K562 (cell line): ENCODE measurements around the gene NECTIN4. TPM values are rescaled to one million over a fixed set of nuclear protein-coding genes. Genes with fewer than 3 reads are reported as not detected.
A peak's percentile ranks its signal among the peaks of the same experiment; 100 is the strongest.

Source experiments
- ASH1L ChIP-seq: fragments of 450-650 bp; IDR thresholded peaks from 2 replicates; pipeline ENCODE4 v1.6.1; 2018; ENCODE audit warnings: borderline replicate concordance, mild to moderate bottlenecking, low read depth; ENCODE audit not compliant: partially characterized antibody
- C11orf30 ChIP-seq: fragments of 450-650 bp; IDR thresholded peaks from 2 replicates; pipeline ENCODE4 v1.6.1; 2016; ENCODE audit warnings: low read depth, mild to moderate bottlenecking
- EGR1 ChIP-seq: fragments of 450-650 bp; conservative IDR thresholded peaks from 2 replicates; pipeline ENCODE4 v1.6.1; 2017; ENCODE audit warnings: mild to moderate bottlenecking
- GABPB1 ChIP-seq: sonication (generic); formaldehyde crosslinking; IDR thresholded peaks from 2 replicates; pipeline ENCODE4 v1.8.0; 2022; ENCODE audit warnings: mild to moderate bottlenecking, missing genetic modification reagents
- HES1 ChIP-seq: fragments of 450-650 bp; IDR thresholded peaks from 2 replicates; pipeline ENCODE4 v1.6.1; 2016; ENCODE audit warnings: low read depth, mild to moderate bottlenecking, moderate library complexity
- HLTF ChIP-seq: fragments of 450-650 bp; IDR thresholded peaks from 2 replicates; pipeline ENCODE4 v1.6.1; 2016
- HMG20A ChIP-seq: fragments of 450-650 bp; formaldehyde crosslinking; conservative IDR thresholded peaks from 2 replicates; pipeline ENCODE4 v1.4.0; 2020; ENCODE audit warnings: mild to moderate bottlenecking, mixed read lengths
- KLF6 ChIP-seq: fragments of 250-450 bp; sonication (Bioruptor Pico); IDR thresholded peaks from 2 replicates; pipeline ENCODE4 v1.4.0; 2020; ENCODE audit warnings: mild to moderate bottlenecking, moderate library complexity, borderline replicate concordance
- POLR2G ChIP-seq: fragments of 200-400 bp; formaldehyde crosslinking; IDR thresholded peaks from 2 replicates; pipeline ENCODE4 v1.6.1; 2017; ENCODE audit warnings: low read depth, mild to moderate bottlenecking, antibody characterized with exemption, low read length, moderate library complexity
- POLR3G ChIP-seq: IDR thresholded peaks from 2 replicates; pipeline ENCODE4 v1.6.1; 2011; ENCODE audit not compliant: insufficient read length, insufficient replicate concordance; ENCODE audit errors: extremely low read depth
- STAG1 ChIP-seq: sonication (generic); formaldehyde crosslinking; IDR thresholded peaks from 2 replicates; pipeline ENCODE4 v1.5.0; 2020; ENCODE audit warnings: missing genetic modification reagents, borderline replicate concordance
- YY1 ChIP-seq, 3 experiments: IDR thresholded peaks; 2 replicates each; pipeline ENCODE4 v1.6.1; 2011; ENCODE audit warnings: low read length in 2 of 3, mild to moderate bottlenecking in 2 of 3, moderate library complexity in 2 of 3, borderline replicate concordance in 1 of 3, control low read depth in 1 of 3, low read depth in 1 of 3; ENCODE audit not compliant: insufficient read depth in 3 of 3, insufficient replicate concordance in 2 of 3, control insufficient read depth in 1 of 3, insufficient read length in 1 of 3; ENCODE audit errors: extremely low read depth in 1 of 3
- ZNF165 ChIP-seq: fragments of 250-450 bp; sonication (Bioruptor Pico); IDR thresholded peaks from 2 replicates; pipeline ENCODE4 v1.4.0; 2020; ENCODE audit warnings: borderline replicate concordance
- ZNF644 ChIP-seq: fragments of 200-800 bp; sonication (Bioruptor generic); IDR thresholded peaks from 2 replicates; pipeline ENCODE4 v1.6.1; 2016; ENCODE audit warnings: low read depth, missing genetic modification characterization, missing compliant biosample characterization
- polyA plus RNA-seq, 8 experiments: library from polyadenylated mRNA; depleted of rRNA in 4 of 8; stranded (reverse) in 5 of 8; unstranded in 3 of 8; fragments of >200 nt; fragmentation: Nextera tagmentation in 2 of 8; fragmentation: Illumina TruSeq in 1 of 8; extraction: Ambion mirVana in 2 of 8; extraction: Trizol in 1 of 8; gene quantifications; 2 replicates each; pipeline versions ENCODE4 v1.2.1 to v1.2.3, GENCODE V29; 2011 to 2014; ENCODE audit warnings: inconsistent platforms in 1 of 8, missing spikeins in 1 of 8
- total RNA-seq, 7 experiments: library from RNA; depleted of rRNA in 6 of 7; stranded (reverse); fragments of >200 nt in 6 of 7; fragmentation: Illumina TruSeq in 2 of 7; extraction: Trizol in 2 of 7; gene quantifications; 2 replicates each; pipeline versions ENCODE4 v1.2.1 to v1.2.3, GENCODE V29; 2011 to 2021; ENCODE audit warnings: low replicate concordance in 1 of 7
- TF ChIP-seq, protein P1 (sequence below): sonication (generic); formaldehyde crosslinking; IDR thresholded peaks from 2 replicates; pipeline ENCODE4 v1.8.1; 2023; ENCODE audit warnings: missing genetic modification reagents, mild to moderate bottlenecking, borderline replicate concordance
- TF ChIP-seq, protein P2 (sequence below): fragments of 450-650 bp; IDR thresholded peaks from 2 replicates; pipeline ENCODE4 v1.7.0; 2016; ENCODE audit warnings: borderline replicate concordance
- TF ChIP-seq, protein P3 (sequence below): IDR thresholded peaks from 2 replicates; pipeline ENCODE4 v1.6.1; 2012; ENCODE audit warnings: low read depth, low read length, improper control_type of control experiment, borderline replicate concordance

NECTIN4 gene
- total and polyA plus RNA-seq, 9 of the 15 experiments (the other 6 are each of a cell fraction or from before 2014, with no cell fraction given), result 0.01 to 0.09 TPM; not detected in 7

GRCh38 chr1:161044908-161045735, 44.2 kb downstream of the NECTIN4 start (continued):
- TF ChIP-seq, protein P1, sequence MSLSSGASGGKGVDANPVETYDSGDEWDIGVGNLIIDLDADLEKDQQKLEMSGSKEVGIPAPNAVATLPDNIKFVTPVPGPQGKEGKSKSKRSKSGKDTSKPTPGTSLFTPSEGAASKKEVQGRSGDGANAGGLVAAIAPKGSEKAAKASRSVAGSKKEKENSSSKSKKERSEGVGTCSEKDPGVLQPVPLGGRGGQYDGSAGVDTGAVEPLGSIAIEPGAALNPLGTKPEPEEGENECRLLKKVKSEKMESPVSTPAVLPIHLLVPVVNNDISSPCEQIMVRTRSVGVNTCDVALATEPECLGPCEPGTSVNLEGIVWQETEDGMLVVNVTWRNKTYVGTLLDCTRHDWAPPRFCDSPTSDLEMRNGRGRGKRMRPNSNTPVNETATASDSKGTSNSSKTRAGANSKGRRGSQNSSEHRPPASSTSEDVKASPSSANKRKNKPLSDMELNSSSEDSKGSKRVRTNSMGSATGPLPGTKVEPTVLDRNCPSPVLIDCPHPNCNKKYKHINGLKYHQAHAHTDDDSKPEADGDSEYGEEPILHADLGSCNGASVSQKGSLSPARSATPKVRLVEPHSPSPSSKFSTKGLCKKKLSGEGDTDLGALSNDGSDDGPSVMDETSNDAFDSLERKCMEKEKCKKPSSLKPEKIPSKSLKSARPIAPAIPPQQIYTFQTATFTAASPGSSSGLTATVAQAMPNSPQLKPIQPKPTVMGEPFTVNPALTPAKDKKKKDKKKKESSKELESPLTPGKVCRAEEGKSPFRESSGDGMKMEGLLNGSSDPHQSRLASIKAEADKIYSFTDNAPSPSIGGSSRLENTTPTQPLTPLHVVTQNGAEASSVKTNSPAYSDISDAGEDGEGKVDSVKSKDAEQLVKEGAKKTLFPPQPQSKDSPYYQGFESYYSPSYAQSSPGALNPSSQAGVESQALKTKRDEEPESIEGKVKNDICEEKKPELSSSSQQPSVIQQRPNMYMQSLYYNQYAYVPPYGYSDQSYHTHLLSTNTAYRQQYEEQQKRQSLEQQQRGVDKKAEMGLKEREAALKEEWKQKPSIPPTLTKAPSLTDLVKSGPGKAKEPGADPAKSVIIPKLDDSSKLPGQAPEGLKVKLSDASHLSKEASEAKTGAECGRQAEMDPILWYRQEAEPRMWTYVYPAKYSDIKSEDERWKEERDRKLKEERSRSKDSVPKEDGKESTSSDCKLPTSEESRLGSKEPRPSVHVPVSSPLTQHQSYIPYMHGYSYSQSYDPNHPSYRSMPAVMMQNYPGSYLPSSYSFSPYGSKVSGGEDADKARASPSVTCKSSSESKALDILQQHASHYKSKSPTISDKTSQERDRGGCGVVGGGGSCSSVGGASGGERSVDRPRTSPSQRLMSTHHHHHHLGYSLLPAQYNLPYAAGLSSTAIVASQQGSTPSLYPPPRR (CRISPR knock-in tag), result no peak
- TF ChIP-seq POLR2G (peak; percentile 83), STAG1 (CRISPR knock-in tag) (no peak), KLF6 (CRISPR knock-in tag) (no peak), HMG20A (CRISPR knock-in tag) (no peak), ZNF644 (tag) (no peak), ZNF165 (CRISPR knock-in tag) (0 out of 2 replicates have a peak, but pooled peaks have one; percentile 64), YY1 (IDR thresholded peaks at IDR 0.05; ENCODE audit: borderline replicate concordance in 1 of 3, control insufficient read depth in 1 of 3, extremely low read depth in 1 of 3, insufficient read depth in 3 of 3, insufficient read length in 1 of 3, insufficient replicate concordance in 2 of 3, low read depth in 1 of 3, low read length in 2 of 3) (no peak), HLTF (0 out of 2 replicates have a peak, but pooled peaks have one; percentile 18), EGR1 (no peak), GABPB1 (CRISPR knock-in tag) (no peak; the same call in 1 of the 2 replicates), ASH1L (no peak), C11orf30 (no peak), POLR3G (no peak), HES1 (no peak)
- TF ChIP-seq, protein P2, sequence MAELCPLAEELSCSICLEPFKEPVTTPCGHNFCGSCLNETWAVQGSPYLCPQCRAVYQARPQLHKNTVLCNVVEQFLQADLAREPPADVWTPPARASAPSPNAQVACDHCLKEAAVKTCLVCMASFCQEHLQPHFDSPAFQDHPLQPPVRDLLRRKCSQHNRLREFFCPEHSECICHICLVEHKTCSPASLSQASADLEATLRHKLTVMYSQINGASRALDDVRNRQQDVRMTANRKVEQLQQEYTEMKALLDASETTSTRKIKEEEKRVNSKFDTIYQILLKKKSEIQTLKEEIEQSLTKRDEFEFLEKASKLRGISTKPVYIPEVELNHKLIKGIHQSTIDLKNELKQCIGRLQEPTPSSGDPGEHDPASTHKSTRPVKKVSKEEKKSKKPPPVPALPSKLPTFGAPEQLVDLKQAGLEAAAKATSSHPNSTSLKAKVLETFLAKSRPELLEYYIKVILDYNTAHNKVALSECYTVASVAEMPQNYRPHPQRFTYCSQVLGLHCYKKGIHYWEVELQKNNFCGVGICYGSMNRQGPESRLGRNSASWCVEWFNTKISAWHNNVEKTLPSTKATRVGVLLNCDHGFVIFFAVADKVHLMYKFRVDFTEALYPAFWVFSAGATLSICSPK, result no peak
- TF ChIP-seq, protein P3, sequence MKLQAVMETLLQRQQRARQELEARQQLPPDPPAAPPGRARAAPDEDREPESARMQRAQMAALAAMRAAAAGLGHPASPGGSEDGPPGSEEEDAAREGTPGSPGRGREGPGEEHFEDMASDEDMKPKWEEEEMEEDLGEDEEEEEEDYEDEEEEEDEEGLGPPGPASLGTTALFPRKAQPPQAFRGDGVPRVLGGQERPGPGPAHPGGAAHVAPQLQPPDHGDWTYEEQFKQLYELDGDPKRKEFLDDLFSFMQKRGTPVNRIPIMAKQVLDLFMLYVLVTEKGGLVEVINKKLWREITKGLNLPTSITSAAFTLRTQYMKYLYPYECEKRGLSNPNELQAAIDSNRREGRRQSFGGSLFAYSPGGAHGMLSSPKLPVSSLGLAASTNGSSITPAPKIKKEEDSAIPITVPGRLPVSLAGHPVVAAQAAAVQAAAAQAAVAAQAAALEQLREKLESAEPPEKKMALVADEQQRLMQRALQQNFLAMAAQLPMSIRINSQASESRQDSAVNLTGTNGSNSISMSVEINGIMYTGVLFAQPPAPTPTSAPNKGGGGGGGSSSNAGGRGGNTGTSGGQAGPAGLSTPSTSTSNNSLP, result no peak
